ENCODE measurements around the gene DYNC1I1.

The DYNC1I1 gene

GRCh38 chr7:96061844-96062243 lies 289.5 kb downstream of the DYNC1I1 start:
- DNase-seq, result no peak
- H3K9me3 ChIP-seq, result no peaks in the 10 kb centered on the region
- H3K36me3 ChIP-seq, result no peaks in the 10 kb centered on the region
- no peaks in the 10 kb centered on the region for H3K27me3 ChIP-seq
- no peaks in the 10 kb centered on the region for H3K4me1 ChIP-seq
- TF ChIP-seq CTCF (IDR thresholded peaks at IDR 0.05; ENCODE audit: low read depth, low read length), result no peak
- no peak overlapping the region for H3K4me3 ChIP-seq (ENCODE audit: low read depth, low read length)

- Histone ChIP-seq H3K4me1 (no peaks in the 10 kb centered on the region), H3K27me3 (no peaks in the 10 kb centered on the region), H3K4me3 (ENCODE audit: low read depth, low read length) (no peak overlapping the region), H3K36me3 (no peaks in the 10 kb centered on the region), H3K9me3 (no peaks in the 10 kb centered on the region)
- no peak for TF ChIP-seq CTCF (IDR thresholded peaks at IDR 0.05; ENCODE audit: low read depth, low read length)
- no peak for DNase-seq
Measured at GRCh38 chr7:96067321-96067720, 295.0 kb downstream of the DYNC1I1 start.

GRCh38 chr7:96069401-96069800 lies 297.0 kb downstream of the DYNC1I1 start:
- no peak for DNase-seq
- Histone ChIP-seq H3K4me3 (ENCODE audit: low read depth, low read length) (no peak overlapping the region), H3K36me3 (no peaks in the 10 kb centered on the region), H3K27me3 (no peaks in the 10 kb centered on the region), H3K4me1 (no peaks in the 10 kb centered on the region), H3K9me3 (no peaks in the 10 kb centered on the region)
- no peak for TF ChIP-seq CTCF (IDR thresholded peaks at IDR 0.05; ENCODE audit: low read depth, low read length)

GRCh38 chr7:96074871-96075270 lies 302.5 kb downstream of the DYNC1I1 start:
- Histone ChIP-seq H3K9me3 (no peaks in the 10 kb centered on the region), H3K27me3 (no peaks in the 10 kb centered on the region; the same call in 1 of the 2 replicates), H3K36me3 (no peaks in the 10 kb centered on the region), H3K4me3 (ENCODE audit: low read depth, low read length) (no peak overlapping the region), H3K4me1 (no peaks in the 10 kb centered on the region)
- no peak for TF ChIP-seq CTCF (IDR thresholded peaks at IDR 0.05; ENCODE audit: low read depth, low read length)
- no peak for DNase-seq

- H3K4me3 ChIP-seq (ENCODE audit: low read depth, low read length), result peak overlapping the region; percentile 68
- peak; percentile 76 for DNase-seq
- no peaks in the 10 kb centered on the region for H3K4me1 ChIP-seq
- no peaks in the 10 kb centered on the region for H3K9me3 ChIP-seq
- peak; percentile 97 for TF ChIP-seq CTCF (IDR thresholded peaks at IDR 0.05; ENCODE audit: low read depth, low read length)
- H3K27me3 ChIP-seq, result no peaks in the 10 kb centered on the region; the same call in 1 of the 2 replicates
- H3K36me3 ChIP-seq, result no peaks in the 10 kb centered on the region
Measured at GRCh38 chr7:96075510-96076349, 303.4 kb downstream of the DYNC1I1 start.

GRCh38 chr7:96076350-96076707 lies 304.0 kb downstream of the DYNC1I1 start:
- DNase-seq, result no peak
- H3K36me3 ChIP-seq, result no peaks in the 10 kb centered on the region
- no peaks in the 10 kb centered on the region; the same call in 1 of the 2 replicates for H3K27me3 ChIP-seq
- no peaks in the 10 kb centered on the region for H3K4me1 ChIP-seq
- no peak for TF ChIP-seq CTCF (IDR thresholded peaks at IDR 0.05; ENCODE audit: low read depth, low read length)
- no peaks in the 10 kb centered on the region for H3K9me3 ChIP-seq
- peak overlapping the region; percentile 68 for H3K4me3 ChIP-seq (ENCODE audit: low read depth, low read length)

Measured in BE2C (cell line).